GM19397 (cell line): ENCODE results near the gene SSBP3.
"Not testable (repeated sequence)": the region's sequence is repeated elsewhere in the genome, so short reads cannot be mapped to it uniquely, and the experiment has no call there.

Experiments used
- ATAC-seq: cut with Tn5 transposase; IDR thresholded peaks from one replicate; pipeline ENCODE4 v1.9.1; 2021; ENCODE audit warnings: mild to moderate bottlenecking, moderate library complexity; ENCODE audit not compliant: unreplicated experiment

The SSBP3 gene

DNA sequence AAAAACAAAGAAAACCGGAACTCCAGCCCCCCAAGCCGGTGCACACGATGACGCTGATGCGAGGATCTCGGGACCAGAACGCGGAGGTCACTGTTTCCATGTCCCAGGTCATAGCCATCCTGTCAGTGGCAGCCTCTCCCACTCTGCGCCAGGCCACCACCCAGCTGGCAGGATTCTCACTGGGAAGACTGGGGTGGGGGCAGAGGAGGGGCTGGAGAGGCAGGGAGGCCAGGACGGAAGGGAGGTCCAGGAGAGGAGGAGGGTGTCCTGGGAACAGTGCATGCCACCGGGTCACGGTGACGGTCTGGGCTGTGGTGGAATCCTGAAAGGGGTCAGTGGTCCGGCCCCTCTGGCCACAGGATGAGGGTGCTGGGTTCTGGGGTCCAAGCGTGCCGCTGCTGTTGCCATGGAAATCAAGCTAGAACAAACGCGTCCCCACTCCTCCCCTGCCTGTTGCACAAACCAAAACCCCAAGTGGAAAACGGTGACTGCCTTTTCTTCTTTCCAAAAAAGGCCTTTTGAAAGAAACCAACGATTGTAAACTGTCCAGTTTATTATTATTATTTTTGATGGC lies 180.1 kb downstream of the SSBP3 start:
- ATAC-seq = no peak

DNA sequence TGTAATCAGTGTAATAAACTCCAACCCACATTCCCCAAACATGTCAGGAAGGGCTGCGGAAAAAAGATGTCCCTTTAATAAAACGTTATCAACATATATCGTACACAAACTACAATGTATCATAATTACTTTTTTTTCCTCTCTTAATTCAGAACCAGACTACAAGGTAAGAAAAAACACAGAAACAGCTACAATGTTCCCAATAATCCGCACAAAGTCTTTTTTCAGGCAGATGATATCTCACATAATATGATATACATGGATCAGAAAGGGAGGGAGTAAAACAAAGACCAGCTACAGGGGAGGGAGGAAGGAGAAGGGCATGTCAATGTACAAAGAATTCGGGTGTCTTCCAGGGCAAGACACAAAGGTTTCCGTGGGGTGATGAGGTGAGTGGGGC lies 180.8 kb downstream of the SSBP3 start:
- ATAC-seq = no peak

DNA sequence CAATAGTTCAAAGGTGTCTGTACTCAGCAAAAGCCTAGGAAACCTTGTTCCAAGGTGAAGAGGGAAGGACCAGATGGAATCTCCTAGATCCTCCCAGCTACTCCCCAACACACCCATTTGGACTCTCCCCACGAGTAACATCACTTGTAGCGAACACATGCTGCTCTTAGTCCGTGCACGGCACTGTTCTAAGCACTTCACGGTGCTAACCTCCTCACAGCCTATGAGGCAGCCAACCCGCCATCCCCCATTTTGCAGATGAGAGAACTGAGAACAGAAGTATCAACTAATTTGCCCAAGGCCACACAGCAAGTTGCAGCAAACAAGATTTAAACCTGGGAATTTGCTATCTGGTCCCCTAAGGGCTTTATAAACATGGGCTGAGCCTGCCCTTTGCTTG lies 182.0 kb downstream of the SSBP3 start:
- ATAC-seq = no peak

DNA sequence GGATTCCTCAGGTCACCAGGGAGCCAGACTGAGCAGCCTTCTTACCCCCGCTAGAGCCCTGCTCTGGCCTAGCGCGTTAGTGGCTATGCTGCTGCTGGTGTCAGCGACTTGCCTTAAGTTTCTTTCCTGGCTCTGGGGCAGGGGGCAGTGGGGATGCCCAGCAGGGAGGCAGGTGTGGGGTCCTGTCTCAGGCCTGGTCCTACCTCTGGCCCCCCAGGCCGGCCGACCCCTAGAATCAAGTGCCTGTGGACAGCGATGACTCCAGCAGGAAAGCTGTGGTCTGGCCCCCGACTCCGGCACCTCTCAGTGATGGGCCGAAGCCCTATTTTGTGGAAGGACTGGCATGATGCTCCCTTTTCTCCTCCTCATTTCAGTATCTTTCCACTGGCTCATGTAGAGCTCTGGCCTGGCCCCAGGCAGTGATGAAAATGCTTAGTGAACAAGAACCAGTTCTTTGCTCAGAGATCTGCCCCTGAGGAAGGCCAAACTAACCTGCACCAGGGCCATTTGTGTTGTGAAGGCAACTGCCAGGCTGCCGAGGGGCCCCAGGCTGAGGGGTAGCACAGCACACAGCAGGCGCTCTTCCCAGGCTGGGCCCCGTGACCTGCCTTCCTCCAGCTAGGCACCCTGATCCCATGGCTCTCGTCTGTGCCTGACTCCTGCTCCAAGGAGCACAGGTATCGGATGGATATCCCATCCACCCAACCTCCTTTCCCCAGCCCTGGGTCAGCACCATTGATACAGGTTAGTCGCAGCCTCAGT lies 182.6 kb downstream of the SSBP3 start:
- ATAC-seq = no peak

DNA sequence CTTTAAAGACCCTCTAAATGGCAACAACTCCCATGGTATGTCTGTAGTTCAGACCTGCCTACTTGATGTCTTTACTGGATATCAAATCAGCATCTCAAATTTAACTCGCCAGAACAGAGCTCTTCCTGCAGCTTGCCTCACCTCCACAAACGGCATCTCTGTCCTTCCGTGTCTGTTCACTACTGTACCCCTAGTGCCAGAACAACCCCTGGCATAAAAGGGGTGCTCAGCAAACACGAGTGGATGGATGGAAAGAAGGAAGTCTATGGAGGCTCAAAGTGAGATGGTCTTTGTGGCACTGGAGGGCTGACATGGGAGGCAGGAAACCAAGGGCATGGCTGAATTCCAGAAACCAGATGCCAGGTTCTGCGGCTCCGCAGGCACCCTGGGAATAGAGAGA lies 183.5 kb downstream of the SSBP3 start:
- no peak for ATAC-seq

DNA sequence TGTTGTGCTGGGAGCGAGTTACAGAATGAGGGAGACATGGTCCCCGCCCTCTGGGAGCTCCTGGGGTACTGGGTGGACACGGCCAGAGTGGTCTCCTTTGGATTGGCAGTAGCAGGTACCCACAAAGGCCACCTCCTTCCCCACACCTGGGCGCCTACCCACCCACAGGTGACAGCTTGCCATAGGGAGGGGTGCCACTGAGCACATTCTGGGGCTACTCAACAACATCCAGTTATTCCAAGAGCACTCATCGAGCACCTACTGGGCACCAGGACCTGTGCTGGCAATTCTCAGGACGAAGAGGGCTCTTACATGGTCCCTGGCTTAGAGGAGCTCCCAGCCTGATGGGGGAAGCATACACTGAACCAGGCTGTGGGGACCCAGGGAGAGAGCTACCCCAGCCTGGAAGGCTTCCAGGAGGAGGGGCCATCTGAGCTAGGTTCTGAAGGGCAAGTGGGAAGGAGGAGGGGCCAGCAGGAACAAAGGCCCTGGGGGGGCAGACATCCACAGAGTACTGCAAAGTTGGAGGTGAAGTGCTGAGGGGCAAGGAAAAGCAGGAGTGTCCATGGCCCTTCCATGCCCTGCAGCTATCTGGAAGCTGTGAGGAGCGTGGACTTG lies 184.2 kb downstream of the SSBP3 start:
- no peak for ATAC-seq

DNA sequence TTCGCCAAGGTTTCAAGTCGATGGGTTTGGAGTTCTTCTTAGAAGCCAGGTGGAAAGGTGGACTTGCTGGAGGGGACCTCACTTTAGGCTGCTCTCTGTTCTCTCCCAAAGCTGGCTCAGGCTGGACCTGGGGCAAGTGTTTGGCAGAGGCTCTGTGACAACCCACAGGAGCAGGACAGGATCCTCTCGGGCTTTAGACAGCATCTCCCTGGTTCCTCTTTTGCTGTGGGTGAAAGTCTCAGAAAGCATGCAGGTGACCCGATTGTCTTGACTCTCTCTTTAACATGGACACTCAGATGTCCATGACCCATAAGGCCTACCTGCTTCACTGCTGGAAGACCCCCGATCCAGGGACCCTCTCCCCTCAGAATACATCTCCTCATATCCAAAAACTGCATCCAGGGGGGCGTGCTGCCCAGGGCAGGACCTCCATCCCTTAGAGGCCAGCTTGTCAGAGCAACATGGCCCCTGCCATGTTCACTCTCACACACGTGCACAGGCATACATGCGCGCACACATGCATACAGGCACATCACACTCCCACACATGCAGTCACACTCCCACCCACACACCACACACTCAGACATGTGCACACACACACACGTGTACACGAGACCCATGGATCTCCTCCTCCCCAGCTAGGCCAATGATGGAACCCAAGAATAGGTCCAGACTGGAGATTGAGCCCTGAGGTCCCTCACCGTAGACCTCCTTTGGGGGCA lies 184.9 kb downstream of the SSBP3 start:
- ATAC-seq = no peak

DNA sequence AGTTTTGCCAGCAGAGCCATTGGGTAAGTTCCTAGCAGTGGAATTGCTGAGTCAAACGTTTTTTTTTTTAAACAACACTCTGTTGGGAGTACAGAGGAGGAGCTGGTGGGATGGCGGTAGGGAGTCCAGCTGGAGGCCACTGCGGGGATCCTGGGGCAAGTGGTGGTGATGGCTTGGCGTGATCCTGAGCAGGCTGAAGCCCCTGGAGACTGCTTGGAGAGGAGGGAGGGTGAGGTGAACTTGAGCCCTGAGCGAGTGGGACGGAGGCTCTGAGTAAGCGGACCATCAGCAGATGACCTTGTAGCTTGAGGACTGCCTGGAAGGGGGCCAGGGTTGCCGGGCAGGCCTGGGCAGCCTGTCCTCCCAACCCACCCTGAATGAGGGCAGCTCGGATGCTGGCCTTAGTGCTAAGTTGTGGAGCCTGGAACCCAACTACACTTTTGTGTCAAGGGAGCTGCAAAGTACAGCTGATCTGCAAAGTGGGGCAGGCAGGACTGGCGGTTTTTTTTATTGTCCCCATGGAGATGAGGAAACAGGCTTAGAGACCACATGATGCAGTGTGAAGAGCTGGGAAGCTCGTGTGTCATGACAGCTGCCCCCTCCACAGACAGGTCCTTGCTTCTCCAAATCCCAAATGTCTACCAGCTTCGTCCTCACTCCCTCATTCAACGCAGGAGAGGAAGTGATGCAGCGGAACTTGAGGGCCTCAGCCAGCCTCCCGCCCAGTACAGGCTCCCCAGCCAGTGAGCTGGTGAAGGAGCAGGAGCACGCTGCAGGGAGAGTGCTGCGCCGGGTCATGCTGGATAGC lies 186.0 kb downstream of the SSBP3 start:
- no peak for ATAC-seq

DNA sequence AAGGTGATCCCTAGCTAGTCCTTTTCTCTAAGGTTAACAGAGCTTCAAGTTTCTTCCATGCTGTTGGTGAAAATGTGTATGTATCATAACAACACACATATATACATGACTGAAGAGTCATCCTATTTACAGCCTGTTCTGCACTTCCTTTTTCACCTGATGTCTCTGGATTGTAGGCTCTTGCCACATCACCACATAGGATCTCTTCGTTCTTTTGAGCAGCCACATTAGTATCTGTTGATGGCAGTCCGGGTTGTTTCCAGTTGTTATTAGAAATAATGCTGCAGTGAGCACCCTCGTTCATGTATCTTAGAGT lies 186.5 kb downstream of the SSBP3 start:
- no peak for ATAC-seq

DNA sequence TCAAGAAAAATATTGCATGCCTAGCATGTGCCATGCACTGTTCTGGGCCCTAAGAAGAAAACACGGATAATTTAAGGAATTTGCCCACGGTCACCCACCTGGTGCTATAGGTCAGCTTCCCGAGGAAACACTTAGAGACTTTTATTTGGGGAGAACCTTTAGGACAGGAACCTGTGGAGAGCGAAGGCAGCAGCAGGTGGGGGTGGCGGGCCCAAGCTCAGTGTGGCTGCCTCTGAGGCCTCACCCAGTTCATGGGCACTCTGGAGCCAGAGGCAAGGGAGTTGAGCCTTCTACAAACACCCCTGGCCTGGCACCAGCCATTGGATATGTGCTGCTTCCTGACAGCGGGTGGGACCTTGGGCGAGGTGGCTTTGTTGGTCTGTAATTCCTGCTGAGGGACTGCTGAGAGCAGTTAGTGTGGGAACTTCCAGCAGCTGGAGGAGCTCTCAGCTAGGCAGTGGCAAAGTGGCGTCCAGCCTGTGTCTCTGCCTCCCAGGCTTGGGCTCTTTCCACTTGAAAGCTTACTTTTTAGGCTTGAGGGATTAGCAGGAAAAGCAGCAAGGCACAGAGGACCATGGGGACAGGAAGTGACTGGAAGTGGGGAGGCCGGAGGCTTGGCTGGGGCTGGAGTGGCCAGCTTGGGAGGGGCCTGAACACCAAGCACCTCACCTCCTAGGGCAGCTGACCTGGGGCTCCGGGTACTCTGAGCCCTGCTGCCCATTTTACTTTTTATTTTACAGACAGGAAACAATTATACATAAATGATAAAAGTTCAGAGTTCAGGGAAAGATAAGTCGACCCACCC lies 187.1 kb downstream of the SSBP3 start:
- no peak for ATAC-seq

DNA sequence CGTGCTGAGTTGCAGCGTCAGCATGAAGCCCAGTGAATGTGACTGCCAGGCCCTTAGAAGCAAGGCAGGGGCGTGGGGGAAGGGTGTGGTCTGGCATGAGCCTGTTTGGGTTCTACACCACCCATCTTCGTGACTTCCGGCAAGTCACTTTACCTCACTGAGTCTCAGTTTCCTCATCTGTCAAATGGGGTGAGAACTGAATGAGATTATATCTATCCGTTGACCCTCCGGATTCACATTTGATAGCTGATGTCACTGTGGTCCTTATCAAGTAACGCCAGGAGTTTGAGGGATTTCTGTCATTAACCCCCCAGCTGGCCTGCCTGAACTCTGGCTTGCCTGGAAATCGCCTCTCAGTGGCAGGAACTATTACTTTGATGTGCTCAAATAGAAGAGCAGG lies 190.7 kb downstream of the SSBP3 start:
- no peak for ATAC-seq

DNA sequence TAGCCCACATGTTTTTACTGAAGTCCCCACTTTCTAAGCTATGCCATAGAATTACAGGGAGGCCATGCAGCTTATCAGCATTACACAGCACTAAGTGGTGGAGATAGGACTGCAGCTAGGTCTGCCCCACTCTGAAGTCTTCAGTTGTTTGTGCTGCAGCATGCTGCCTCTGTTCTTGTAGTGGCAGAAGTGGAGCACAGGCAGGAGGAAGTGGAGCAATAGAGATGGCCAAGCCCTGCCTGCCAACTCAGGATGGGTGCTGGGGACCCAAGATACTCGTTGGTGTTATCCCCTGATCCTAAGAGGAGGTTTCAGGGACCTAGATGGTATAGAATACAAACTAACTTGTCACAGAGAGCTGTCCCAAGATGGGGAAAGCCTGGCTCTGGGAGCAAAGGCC lies 193.3 kb downstream of the SSBP3 start:
- no peak for ATAC-seq

DNA sequence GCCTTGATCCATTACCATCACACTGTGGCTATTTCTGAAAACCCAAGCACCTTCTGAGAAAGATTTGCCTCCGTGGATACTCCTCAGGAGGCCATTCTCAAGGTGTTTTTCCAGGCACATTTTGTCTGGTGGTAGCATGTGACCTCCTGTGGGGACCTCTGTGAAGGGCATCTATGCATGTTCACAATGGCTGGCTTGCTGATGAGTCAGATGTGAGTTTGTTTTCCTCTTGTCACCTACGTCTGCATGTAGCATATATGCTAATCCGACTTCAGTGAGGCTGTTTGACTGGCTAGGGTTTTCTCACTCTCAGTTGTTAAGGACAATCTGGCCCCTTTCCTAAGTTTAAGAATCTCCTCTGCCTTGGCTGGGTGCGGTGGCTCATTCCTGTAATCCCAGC lies 198.3 kb downstream of the SSBP3 start:
- ATAC-seq = not testable (repeated sequence)

DNA sequence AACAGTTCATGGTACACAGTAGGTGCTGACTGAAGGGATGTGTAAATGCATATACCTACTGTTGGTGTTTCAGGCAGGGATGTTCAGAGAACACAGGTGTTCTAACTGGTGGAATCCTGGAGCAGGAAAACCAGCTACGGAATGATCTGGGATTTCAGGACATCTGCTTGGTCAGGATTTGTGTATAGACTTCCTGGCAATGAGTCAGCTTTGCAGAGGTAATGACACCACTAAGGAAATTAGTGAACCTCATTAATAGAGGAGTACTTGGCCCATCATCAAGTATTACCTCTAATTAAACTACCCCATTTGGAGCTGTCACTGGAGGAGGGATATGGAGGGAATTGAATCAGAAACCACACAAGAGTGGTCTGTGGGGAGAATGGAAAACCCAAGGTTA lies 198.9 kb downstream of the SSBP3 start:
- no peak for ATAC-seq

DNA sequence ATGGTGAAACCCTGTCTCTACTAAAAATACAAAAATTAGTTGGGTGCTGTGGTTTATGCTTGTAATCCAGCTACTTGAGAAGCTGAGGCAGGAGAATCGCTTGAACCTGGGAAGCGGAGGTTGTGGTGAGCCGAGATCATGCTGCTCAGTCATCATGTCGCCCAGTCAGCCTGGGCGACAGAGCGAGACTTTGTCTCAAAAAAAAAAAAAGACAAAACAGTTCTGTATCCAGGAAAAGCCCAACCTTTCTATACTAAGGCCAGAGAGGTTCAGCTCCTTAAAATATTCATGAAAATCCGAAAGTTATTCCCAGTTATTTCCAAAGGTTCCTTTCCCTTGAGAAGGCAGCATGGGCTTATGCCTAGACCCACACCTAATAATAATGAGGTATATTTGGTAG lies 202.0 kb downstream of the SSBP3 start:
- ATAC-seq = no peak

DNA sequence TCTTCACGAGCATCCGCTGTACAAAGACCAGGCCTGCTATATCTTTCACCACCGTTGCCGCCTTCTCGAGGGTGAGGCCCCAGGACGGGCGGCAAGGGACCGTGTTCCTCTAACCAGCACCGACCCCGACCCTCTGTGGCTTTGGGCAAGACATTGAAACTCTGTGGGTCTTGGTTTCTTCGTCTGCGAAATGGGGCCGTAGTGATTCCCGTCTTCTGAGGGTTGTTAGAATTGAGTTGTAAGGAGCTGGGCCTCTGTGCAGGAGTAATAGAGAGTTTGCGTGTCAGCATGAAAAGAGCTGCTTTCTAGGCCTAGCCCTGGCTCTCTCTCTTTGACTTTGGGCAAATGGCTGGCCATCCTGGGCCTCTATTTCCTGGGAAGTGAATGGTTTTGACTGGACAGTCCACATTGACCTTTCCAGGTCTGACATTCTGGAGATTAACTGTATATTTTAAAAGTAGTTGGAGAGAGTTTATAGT lies 205.6 kb downstream of the SSBP3 start:
- peak; percentile 1 for ATAC-seq

DNA sequence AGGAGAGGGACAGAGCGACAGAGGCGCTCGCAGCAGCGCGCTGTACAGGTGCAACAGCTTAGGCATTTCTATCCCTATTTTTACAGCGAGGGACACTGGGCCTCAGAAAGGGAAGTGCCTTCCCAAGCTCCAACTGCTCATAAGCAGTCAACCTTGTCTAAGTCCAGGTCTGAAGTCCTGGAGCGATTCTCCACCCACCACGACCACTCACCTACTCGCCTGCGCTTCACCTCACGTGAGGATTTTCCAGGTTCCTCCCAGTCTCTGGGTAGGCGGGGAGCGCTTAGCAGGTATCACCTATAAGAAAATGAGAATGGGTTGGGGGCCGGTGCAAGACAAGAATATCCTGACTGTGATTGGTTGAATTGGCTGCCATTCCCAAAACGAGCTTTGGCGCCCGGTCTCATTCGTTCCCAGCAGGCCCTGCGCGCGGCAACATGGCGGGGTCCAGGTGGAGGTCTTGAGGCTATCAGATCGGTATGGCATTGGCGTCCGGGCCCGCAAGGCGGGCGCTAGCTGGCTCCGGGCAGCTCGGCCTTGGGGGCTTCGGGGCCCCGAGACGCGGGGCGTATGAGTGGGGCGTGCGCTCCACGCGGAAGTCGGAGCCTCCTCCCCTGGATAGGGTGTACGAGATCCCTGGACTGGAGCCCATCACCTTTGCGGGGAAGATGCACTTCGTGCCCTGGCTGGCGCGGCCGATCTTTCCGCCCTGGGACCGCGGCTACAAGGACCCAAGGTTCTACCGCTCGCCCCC lies 206.3 kb downstream of the SSBP3 start, which contains the start of the genes CYB5RL and MRPL37:
Gene CYB5RL, minus strand, starts transcription at position 266 of the 754 bp plus-strand sequence. CDS start 4,414 bp downstream, outside the sequence.
Gene MRPL37, plus strand, starts transcription at position 403 of the 754 bp plus-strand sequence. Its CDS starts 77 bp downstream, at position 480.
- peak; percentile 95 for ATAC-seq

DNA sequence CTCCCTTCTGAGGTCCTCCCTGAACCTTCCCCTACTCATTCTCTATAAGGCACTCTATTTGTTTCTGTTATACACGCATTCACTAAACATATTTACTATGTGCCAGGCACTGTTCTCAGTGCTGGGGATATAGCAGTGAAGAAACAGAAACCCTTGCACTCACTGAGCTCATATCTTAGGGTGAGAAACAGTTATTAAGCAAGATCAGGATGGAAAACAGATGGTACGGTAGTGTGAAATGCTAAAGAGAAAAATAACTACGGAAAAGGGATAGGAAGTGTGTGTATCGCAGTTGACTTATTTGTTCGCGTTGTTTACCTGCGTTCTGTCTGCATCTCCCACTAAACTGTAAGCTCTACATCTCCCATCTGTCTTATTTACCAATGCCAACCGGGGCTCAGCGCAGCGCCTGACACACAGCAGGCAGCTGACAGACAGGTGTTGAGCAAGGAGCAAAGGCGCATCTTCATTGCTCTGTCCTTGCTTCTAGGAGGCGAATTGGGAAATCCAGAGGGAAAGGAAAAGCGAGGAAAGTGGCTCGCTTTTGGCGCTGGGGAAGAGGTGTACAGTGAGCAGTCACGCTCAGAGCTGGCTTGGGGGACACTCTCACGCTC lies 206.9 kb downstream of the SSBP3 start:
- no peak for ATAC-seq

DNA sequence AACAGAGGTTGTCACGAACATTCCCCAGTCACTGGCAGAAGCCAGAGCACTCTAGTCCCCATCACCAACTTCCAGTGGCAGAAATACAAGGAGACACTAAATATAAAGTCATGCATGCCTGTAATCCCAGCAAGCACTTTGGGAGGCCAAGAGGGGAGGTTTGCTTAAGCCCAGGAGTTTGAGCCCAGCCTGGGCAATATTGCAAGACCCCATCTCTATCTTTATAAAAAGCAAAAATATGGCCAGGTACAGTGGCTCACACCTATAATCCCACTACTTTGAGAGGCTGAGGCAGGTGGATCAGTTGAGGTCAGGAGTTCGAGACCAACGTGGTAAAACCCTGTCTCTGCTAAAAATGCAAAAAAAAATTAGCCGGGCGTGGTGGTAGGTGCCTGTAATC lies 212.7 kb downstream of the SSBP3 start:
- no peak for ATAC-seq
